GM19468 (cell line): ENCODE measurements around the gene NCKAP1.
A peak's percentile ranks its signal among the peaks of the same experiment; 100 is the strongest.
"Not testable (repeated sequence)": the region's sequence is repeated elsewhere in the genome, so short reads cannot be mapped to it uniquely, and the experiment has no call there.

Source experiments
- ATAC-seq: cut with Tn5 transposase; IDR thresholded peaks from one replicate; pipeline ENCODE4 v1.9.1; 2021; ENCODE audit warnings: mild to moderate bottlenecking, moderate library complexity, moderate number of reproducible peaks; ENCODE audit not compliant: unreplicated experiment; ENCODE audit errors: extremely low read depth

Gene NCKAP1

DNA sequence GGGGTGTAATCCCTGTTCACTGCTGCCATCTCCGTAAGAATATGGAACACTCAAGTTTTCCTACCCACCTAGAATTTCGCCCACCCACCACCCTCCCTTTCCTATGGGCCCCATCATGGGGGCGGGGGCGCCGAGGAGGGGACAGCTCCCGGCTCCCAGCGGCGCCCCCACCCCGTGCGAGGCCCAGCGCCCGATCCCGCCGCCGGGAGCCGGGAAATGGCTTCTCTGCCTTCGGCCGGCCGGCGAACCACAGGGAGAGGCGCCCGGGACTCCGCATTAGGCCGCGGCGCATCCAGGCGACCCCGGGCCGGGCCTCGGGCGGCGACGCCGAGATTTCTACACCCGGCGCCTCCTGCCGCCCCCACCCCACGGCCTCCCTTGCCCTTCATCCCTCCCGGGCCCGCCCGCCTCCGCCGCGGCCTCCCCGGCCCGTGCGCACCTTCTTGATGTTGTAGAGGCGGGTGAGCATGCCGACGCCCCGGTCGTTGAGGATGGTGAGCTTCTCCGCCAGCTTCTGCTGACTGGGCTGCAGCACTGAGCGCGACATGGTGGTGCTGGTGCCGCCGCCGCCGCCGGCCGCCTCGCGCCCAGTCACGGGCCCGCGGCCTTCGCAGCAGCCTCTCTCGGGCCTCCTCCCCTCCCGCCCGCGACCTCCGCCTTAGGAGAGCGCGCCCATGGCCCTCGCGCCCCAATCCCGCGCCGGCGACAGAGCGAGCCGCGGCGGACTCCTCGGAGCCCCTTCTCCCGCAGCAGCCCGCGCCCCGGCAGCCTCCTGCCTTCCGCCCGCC is 510 bp downstream of the NCKAP1 start:
- peak; percentile 11 for ATAC-seq

DNA sequence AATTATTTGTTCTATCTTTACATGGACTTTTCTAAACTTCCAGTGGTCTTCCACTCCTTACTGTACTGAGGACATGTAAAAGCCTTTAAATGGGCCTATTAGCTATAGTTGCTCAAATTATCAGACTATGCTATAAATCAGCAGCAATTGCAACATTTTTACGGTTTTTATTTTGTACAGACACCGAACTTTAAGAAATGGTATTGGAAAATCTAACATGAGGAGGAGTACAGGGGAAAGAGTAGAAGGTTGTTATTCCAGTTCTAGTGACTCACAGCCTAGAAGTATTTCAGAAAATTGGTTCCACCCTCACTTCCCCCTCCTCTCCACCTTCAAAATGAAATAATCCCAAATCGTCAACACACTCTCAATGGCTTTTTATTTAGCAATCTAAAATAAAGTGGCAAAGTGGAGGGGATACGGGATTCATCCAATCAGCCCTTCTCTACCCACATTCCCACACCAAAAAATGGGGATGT is 1.1 kb downstream of the NCKAP1 start:
- ATAC-seq = no peak

DNA sequence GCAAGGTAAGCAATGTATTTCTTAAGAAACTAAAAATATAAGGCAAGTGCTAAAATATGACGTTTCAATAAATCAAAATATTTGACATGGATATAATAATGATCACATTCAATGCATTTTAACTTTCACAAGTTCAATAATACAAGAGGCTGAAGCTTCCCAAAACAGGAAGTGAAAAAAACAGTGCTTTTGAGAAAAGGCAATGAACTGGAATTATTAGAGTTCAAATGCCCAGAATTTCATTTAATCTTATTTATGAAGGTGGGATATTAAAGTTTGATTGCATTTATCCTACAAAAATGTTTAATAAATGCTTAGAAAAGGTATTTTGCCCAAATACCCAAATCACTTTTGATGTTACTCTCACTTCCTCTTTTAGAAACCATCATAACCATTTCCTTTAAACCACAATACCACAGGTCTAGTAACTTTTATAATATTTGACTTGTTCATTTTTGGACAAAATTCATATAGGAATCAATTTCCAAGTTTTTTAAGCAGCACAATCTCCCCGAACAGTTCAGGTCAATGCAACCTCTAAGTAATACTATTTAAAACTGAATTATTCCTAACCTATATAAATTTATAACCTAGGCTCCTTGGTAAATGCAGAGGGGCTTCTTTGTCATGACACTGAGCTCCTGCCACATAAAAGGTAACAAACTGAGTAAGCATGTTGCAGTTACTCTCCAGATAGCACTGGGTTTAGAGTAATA is 2.1 kb downstream of the NCKAP1 start:
- ATAC-seq = peak; percentile 21

DNA sequence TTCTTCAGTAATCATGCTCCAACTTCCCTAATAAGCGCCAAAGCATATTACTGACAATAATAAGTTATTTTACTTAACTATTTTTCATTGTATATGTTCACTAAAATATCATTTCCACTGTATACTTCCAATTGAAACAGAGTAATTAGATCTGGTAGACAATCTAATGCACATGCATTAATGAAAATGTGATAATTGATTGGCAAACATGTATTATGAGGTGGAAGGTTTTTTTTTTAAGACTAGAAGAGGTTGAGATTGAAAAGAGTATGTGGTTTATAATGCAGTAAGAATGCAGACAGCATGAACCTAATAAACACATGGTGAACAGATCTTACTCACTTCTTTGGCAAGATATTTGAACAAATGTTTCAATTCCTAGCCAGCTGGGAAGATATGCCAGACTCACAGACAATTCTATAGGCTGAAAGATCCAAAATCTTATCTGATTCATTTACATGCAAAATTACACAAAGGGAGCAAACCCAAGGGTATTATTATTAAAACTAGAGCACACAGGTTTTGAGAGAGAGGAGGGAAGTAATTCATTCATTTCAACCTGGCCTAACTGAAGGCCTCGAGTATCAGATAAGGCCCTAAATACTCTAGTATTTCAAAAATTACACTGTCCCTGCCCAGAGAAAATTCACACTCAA is 2.8 kb downstream of the NCKAP1 start:
- no peak for ATAC-seq

DNA sequence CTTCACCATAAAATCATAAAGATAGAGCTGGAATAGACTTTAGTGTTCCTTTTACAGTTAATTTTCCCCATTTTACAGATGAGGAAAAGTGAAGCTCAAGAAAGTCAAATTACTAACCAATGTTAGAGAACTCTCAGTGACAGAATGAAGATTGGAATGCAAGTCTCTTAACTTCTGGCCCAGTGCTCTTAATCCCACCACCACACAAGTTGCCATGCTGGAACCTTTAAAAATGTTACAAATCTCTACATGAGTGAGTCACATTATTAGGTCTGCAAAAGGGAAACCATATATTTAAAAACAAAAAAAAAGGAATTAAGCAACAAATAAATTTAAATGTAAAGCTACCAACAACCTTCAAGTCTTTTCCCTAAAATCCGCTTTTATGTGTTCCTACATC is 3.5 kb downstream of the NCKAP1 start:
- ATAC-seq = no peak

DNA sequence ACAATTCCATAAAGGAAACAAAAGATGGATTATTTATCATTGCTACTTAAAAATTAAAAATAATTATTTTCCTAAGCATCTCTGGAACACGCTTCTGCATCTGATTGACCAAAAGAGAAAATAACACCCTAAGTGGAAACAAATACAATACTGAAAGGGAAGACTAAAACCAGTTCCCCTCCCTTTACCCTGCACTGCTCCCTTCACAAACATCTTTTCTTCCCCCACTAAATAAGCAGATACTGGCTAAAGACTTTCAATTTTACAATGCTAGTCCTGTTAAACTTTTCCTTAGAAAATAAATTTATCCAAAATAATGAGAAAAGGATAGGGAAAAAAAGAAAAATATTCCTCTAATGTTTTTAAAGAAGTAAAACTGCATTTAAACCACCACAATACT is 4.3 kb downstream of the NCKAP1 start:
- ATAC-seq = no peak

DNA sequence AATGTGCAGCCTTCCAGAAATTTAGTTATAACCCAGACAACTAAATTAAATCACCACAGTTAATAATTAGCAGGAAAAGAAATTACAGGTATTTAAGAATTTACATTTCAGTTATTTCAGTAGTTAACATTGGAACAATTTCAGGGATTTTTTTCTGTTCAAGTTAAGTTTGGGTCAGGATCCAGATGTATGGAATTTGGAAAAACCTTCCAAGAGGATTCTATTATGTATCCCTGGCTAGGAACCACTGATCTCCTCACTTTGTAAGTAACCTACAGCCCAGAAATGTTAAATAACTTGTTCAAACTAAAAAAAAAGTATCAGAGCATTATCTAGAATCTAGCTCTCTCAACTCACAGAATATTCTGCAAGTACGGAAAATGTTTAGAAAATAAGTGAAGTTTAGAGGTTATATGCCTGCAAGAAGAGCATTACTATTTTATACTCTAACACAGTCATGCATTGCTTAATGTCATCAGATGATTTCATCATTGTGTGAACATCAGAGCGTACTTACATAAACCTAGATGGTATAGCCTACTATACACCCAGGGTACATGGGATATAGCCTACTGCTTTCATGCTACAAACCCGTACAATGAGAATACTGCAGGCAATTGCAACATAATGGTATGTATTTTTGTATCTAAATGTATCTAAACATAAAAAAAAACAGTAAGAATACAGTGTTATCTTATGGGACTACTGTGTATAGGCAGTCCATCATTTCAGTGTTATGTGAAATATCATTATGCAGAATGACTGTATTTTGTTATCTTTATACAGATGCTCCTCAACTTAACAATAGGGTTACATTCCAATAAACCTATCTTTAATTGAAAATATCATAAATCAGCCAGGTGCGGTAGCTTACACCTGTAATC is 6.1 kb downstream of the NCKAP1 start:
- no peak for ATAC-seq

DNA sequence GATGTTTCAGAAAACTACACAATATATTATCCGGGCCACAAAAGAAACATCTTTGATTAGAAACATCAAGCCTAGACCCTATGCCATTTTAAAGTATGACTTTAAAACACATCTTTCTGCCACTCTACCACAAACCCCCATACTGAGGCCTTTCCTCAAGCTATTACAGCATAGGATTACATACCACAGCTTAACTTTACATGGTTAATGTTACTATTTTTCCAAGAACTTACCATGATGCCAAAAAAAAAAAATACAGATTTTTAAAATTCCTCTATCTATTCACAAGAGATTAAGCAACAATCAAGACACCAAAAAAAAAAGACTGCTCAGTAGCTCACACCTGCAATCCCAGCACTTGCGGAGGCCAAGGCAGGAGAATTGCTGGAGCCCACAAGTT is 9.0 kb downstream of the NCKAP1 start:
- no peak for ATAC-seq

DNA sequence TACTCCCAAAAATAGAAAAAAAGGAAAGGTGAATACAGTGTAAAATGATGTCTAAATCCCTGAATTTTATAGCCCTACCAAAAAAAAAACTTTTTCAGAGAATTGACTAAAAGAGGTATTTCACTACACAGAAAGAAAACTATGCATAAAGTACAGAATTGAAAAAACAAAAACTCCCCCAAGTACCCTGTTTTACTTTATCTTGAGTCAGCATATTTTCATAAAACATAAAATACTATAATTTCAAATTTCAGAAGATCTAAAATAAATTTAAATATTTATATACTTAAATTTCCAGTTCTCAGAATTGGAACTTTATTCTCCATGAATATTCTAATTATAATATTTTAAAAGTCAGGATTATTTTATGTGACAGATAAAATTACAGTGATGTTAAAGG is 10.1 kb downstream of the NCKAP1 start:
- ATAC-seq = no peak

DNA sequence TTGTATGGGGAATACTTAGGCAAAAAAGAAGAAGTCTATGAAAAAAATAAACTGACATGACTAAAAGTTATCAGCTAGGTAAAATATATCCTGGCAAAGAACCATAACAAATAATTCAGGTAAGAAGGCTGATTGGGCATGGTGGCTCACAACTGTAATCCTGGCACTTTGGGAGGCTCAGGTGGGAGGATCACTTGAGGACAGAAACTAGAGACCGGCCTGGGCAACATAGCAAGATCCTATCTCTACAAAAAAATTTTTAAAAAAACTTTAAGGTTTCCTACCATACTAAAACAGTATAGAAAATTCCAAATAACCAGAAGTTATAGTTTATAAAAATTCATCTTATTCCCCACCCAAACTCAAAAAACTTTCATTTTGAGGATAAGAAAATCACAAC is 10.8 kb downstream of the NCKAP1 start:
- ATAC-seq = no peak

DNA sequence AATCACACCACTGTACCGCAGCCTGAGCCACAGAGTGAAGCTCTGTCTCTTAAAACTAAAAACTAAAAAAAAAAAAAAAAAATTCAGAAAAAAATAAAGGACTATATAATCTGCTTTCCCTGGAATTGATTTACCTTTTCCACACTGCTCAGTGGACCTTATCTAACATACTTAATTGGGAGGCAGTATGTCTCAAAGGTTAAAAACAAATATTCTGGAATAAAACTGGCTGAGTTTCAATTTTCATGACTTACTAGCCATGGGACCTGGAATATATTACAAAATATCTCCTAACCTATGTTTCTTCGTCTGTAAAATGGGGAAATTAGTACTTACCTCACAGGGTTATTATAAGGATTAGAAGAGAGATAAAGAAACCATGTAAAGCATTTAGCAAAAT is 11.8 kb downstream of the NCKAP1 start:
- no peak for ATAC-seq

DNA sequence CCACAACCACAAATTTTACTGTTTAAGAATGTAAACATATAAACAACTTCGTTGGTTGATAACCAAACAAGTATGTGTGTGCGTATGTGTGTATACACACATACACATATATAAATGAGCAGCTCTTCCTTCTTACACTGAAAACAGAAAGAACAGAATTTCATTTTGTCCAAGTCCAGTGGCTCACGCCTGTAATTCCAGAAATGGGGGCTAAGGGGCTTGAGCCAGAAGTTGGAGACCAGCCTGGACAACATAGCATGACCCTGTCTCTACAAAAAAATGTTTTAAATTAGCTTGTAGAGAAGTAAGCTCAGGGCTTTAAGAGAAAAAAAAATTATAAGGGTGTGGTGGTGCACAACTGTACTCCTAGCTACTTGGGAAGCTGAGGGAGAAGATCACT is 12.3 kb downstream of the NCKAP1 start:
- ATAC-seq = no peak

DNA sequence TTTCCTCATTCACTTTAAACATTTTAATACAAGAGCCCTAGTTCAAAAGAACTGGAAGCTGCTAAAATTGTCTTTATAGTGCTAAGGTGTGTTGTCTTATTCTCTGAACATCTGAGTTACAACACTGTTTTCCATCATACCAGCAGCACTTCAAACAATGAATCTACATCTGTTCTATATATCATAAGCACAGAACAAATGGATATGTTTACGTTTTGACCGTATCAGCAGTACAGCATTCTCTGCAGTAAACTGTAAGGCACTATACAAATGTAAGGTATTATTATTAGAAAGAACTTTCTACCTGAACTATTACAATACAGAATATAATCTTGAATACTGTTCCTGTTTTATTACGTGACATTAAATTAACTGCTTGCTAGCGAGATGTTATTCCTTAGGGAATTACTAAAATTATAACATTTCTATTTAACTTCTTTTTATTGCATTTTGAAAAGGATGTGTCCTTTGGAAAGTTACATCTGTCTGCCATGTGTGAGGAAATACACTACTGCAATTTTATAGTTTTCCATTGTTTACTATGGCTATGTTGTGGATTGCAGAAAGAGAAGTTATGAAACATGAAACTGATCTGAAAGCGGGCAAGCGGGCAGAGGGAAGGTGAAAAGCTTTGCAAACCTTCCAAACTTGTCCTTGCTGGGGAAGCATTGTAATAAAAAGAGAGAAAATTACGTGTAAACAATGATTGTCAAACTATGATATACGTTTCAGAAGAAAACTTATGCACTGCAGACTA is 13.7 kb downstream of the NCKAP1 start:
- no peak for ATAC-seq

DNA sequence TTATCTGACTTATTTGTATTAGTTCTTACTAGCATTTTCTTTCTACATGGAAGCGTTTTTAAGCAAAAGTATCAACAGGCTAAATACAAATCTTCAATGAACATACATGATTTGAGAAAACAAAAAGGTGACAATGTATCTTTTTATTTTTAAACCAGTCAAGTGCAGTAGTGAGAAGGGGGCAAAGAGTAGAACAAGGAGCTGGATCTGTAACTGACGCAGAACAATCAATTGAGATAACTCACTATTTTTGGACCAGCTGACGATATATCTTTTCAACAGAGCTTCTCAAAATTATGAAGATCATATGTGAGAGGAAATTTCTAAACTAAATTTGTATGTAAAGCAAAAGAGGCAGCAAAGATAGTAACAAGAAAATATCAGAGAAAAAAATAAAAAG is 15.5 kb downstream of the NCKAP1 start:
- ATAC-seq = no peak

DNA sequence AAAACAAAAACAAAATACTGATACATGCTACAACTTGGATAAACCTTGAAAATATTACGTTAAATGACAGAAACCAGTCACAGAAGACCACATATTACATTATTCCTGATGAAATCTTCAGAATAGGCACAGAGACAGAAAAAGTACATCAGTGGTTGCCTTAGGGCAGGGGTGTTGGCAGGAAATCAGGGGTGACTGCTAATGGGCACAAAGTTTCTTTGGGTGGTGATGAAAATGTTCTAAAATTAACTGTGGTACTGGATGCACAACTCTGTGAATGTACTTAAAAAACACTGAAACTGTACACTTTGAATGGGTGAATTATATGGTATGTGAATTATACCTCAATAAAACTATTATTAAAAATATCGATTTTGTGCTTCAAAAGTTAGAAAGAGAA is 16.6 kb downstream of the NCKAP1 start:
- ATAC-seq = no peak

DNA sequence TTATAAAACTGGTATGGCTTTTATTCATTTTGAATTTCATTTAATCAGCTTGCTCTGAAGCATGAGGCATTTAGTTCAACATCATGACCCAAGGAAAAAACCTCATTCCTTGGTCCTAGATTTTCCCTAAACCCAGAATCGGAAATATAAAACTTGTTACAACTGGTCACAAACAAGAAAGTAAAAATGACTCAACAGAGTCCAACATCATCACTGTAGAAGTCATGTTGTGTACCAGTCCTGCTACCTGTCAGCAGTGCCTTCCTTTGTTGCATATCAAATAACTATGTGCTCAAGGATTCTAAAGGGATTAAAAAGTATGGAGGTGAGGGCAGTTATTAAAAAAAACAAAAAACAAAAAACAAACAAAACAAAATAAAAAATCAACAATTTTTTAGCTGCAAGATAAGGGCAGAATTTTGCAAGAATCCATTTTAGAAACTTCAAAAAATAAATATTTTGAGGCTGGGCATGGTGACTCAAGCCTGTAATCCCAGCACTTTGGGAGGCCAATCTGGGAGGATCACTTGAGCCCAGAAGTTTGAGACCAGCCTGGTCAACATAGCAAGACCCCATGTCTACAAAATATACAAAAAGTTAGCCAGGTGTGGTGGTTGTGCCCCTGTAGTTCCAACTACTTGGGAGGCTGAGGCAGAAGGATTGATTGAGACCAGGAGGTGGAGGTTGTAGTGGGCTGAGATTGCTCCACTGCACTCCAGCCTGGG is 18.4 kb downstream of the NCKAP1 start:
- no peak for ATAC-seq

DNA sequence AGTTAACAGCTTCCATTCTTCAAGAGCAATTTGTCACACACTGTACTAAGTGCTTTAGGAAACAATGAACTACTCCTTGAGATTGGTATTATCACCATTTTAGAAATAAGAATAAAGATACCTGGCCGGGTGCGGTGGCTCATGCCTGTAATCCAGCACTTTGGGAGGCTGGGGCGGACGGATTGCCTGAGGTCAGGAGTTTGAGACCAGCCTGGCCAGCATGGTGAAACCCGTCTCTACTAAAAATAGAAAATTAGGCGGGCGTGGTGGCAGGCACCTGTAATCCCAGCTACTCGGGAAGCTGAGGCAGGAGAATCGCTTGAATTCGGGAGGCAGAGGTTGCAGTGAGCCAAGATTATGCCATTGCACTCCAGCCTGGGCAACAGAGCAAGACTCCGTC is 20.4 kb downstream of the NCKAP1 start:
- ATAC-seq = not testable (repeated sequence)

DNA sequence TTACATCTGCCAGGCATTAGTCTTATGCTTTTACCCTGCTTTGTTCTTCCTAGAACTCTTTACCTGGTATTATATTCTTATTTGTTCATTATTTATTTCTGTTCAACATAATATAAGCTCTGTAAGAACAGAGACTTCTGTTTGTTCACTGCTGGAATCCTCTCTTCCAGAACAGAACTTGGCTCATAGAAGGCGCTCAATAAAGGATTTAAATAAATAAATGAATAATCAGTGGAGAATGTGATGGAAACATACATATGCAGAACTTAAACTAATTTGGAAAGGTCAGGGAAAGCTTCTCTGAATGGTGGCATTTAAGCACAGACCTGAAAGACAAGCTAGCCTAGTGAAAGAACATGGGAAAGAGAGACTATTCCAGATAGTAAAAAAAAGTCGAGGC is 24.3 kb downstream of the NCKAP1 start:
- no peak for ATAC-seq

DNA sequence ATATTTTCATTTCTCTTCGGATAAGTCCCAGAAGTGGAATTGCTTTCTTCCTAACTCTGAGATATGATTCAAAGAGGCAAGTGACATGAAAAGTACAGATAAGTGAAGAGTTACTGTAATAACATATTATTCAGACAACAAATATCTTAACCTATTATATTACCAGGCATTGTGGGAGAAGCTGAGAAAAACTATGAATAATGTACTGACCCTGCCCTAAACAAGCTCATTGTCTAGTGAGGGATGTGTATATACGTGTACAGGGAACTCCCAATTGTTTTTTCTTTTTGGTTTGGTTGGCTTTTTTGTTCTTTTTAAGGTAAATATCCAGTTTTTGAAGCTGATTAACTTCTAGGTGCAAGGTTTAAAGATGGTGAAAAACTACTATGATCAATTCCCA is 26.5 kb downstream of the NCKAP1 start:
- ATAC-seq = no peak
